ENCODE data around the gene RHEB. TPM values are rescaled to one million over a fixed set of nuclear protein-coding genes. Genes with fewer than 3 reads are reported as not detected.

The RHEB gene, protein sequence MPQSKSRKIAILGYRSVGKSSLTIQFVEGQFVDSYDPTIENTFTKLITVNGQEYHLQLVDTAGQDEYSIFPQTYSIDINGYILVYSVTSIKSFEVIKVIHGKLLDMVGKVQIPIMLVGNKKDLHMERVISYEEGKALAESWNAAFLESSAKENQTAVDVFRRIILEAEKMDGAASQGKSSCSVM
- 100 to 1,000 TPM; 107 to 229 (median 155) TPM for total RNA-seq

- peak; percentile 28 for TF ChIP-seq POLR2AphosphoS5 (IDR thresholded peaks at IDR 0.05)
- peak in 1 of 2 donors; percentile 10 for TF ChIP-seq POLR2A (IDR thresholded peaks at IDR 0.05)
- TF ChIP-seq CTCF (IDR thresholded peaks at IDR 0.05): no peak
- Histone ChIP-seq H3K4me3 (peak within 1 kb of the TSS; percentile 73 to 98), H3K4me1 (peaks cover 0 to 44% (median 7%) of the 10 kb centered on the region in 3 donors), H3K27me3 (no peaks in the 10 kb centered on the region), H3K9me3 (no peaks in the 10 kb centered on the region), H3K27ac (peak within 1 kb of the TSS; percentile 92 to 100 (median 100)), H3K36me3 (no peaks in the 10 kb centered on the region)
- 0% methylated on average over 4 to 9 of the region's 66 CpGs for WGBS, 2 donors (ENCODE audit: low coverage in 1 of 2)
- ATAC-seq: peak; percentile 95
These were observed at the start of gene RHEB for GRCh38 chr7:151519765-151520418. TSS of gene RHEB (minus strand) at chr7:151519895. CDS start at chr7:151519511, 384 bp downstream.

DNA sequence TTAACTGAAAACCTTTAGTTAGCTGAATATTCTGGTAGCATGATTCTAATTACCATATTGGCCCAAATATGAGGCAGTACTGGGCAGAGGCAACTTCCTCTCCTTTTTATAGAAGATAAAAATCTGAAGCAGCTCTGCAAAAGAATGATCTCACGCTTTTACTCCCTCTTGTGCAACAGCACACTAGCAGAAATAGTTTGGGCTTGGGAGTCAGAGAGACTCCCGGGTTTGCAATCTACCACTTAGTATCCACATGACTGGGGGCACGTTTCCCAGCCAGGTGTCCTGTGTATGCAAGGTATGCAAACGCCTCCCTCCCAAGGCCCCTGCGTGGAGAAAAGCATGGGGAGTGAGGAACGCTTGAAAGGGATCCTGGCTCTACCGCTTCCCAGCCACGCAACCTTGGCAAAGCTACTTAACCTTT is 47.2 kb upstream of the RHEB start:
- peak overlapping the region in 3 of 4 donors; percentile 57 to 80 (median 72) for H3K27ac ChIP-seq
- TF ChIP-seq EP300 (IDR thresholded peaks at IDR 0.05) (no peak), POLR2AphosphoS5 (IDR thresholded peaks at IDR 0.05) (peak; percentile 53)

DNA sequence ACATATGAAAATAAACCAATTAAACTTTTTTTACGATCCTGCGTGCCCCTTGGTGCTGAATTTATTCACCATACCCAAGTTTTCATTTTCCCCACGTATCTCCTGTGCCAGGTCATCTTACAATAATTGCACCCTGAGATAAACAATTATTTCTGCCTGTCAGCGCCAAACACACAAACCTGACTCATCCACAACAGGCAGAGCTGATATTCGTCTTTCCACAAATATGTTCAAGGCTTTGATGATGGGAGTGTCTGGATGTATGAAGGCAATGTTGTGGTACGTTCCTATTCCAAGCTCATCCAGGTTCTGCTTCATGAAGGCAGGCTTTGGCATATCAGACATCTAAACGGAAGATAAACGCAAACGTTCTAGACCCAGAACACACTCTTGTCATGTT is 45.8 kb upstream of the RHEB start:
- Histone ChIP-seq H3K4me1 (peaks cover 0 to 22% (median 11%) of the 10 kb centered on the region in 3 donors), H3K36me3 (peaks cover 0 to 67% of the 10 kb centered on the region in 2 donors), H3K27me3 (no peaks in the 10 kb centered on the region), H3K9me3 (no peaks in the 10 kb centered on the region), H3K27ac (peak overlapping the region in 1 of 4 donors; percentile 72), H3K4me3 (no peak overlapping the region)
- TF ChIP-seq CTCF (IDR thresholded peaks at IDR 0.05) (no peak), POLR2AphosphoS5 (IDR thresholded peaks at IDR 0.05) (no peak)
- ATAC-seq: no peak
- 82 to 84% methylated on average over 9 of the region's 9 CpGs for WGBS, 2 donors (ENCODE audit: low coverage in 1 of 2)

More for the DNA sequence above, 47.2 kb upstream of the RHEB start:
- Histone ChIP-seq H3K36me3 (peaks cover 0 to 62% of the 10 kb centered on the region in 2 donors), H3K27me3 (no peaks in the 10 kb centered on the region), H3K4me1 (peaks cover 0 to 22% (median 11%) of the 10 kb centered on the region in 3 donors), H3K9me3 (no peaks in the 10 kb centered on the region), H3K4me3 (no peak overlapping the region)
- ATAC-seq: peak; percentile 90
- WGBS, 2 donors (ENCODE audit: low coverage in 1 of 2): 0 to 41% methylated on average over 2 to 8 of the region's 8 CpGs

DNA sequence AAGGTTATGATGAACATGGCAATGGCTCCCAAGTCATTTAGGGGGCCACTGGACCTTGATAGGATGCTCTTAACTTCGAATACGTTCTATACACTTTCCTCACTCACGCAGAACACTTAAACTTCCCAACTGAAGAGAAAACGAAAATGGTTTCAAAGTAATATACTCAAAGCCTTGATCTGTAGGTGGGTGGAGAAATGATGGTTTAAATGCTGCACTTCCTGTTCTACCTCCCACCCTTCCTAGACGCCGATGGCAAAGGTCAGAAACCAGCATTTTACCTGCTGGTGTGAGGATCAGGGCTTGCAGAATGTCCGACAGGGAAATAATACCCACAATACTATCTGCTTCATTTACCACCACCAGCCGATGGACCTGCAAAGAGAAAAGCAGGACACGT is 40.5 kb upstream of the RHEB start:
- H3K4me1 ChIP-seq: no peaks in the 10 kb centered on the region
- no peaks in the 10 kb centered on the region for H3K9me3 ChIP-seq
- H3K27ac ChIP-seq: no peak overlapping the region
- ATAC-seq: no peak
- H3K36me3 ChIP-seq: peaks cover 0 to 98% of the 10 kb centered on the region in 2 donors
- WGBS, 2 donors (ENCODE audit: low coverage in 1 of 2): 92 to 93% methylated on average over 7 to 9 of the region's 9 CpGs
- no peaks in the 10 kb centered on the region for H3K27me3 ChIP-seq
- no peak overlapping the region for H3K4me3 ChIP-seq
- no peak for TF ChIP-seq POLR2AphosphoS5 (IDR thresholded peaks at IDR 0.05)

DNA sequence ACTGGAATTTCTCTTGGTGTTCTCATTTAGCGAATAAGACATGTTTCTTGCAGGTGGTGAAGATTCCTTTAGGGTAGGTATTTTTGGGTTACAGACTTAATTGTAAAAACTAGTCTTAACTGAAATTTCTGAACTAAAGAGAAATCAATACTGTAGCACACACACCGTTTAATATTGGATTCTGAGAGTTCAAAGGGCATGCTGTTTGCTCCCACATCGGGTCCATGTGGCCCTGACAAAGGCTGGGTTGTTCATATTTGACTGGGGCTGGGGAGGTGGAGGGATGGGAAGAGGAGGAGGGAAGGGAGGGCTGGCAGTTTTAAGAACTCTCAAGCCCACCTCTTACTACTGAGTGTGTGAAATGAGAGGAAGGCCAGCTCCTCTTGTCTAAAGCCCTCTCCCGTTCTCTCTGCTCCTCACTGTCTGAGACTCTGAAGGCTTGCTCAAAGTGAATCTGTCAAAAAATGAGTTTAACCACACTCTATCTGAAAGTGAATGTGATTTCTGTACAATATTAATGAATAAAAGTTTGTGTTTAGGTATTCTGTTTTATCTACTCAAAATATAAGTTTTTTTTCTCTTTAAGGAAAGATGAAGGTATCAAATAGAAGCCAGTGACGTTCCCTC is 40.0 kb upstream of the RHEB start:
- H3K27ac ChIP-seq: no peak overlapping the region

More for the DNA sequence above, 40.0 kb upstream of the RHEB start:
- H3K27me3 ChIP-seq: no peaks in the 10 kb centered on the region
- ATAC-seq: no peak
- no peak overlapping the region for H3K4me3 ChIP-seq
- peaks cover 0 to 98% of the 10 kb centered on the region in 2 donors for H3K36me3 ChIP-seq
- no peaks in the 10 kb centered on the region for H3K9me3 ChIP-seq
- no peaks in the 10 kb centered on the region for H3K4me1 ChIP-seq
- TF ChIP-seq CTCF (IDR thresholded peaks at IDR 0.05): no peak
- TF ChIP-seq EP300 (IDR thresholded peaks at IDR 0.05): no peak
- TF ChIP-seq POLR2A (IDR thresholded peaks at IDR 0.05): no peak
- TF ChIP-seq POLR2AphosphoS5 (IDR thresholded peaks at IDR 0.05): no peak
- 83 to 90% methylated on average over 2 to 5 of the region's 5 CpGs for WGBS, 2 donors (ENCODE audit: low coverage in 1 of 2)

Measured in gastroesophageal sphincter (tissue), 4 donors.